ENCODE measurements around the gene HDAC9. TPM values are rescaled to one million over a fixed set of nuclear protein-coding genes. Genes with fewer than 3 reads are reported as not detected.

The HDAC9 gene
- total RNA-seq, 4 donors from 2014 or later: 19.6 to 48.3 (median 28.4) TPM

DNA sequence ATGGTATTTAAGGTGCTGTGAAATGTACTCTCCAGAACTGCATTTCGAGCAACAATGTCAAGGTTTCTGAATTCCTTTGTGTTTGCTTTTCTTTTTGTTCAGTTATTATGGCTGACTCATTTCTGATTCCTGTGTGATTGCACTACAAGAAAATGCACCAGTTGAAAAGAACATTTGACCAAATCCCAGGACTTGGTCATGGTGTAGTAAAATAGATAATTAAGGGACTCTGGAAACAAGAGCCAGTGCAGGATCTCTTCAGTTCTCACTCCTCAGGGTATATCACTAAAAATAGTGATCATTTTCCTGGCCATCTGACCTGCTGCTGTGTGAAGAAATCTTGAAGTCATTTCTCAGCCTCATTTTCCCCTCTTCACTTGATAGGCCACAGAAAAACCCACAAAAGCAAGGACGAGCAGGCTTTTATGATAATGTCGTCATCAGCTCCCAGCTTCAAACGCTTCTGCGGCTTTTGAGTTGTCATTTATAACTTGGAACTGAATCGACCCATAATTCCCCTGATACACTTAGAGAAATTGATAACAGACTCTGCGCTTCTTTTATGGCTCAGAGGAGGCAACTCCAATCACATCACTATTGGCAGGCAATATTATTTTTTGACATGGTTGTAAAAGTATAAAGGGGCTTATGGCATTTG is 274.7 kb downstream of the HDAC9 start:
- TF ChIP-seq CTCF (IDR thresholded peaks at IDR 0.05; ENCODE audit: low read depth): no peak

- TF ChIP-seq CTCF (IDR thresholded peaks at IDR 0.05; ENCODE audit: low read depth): no peak
These were observed 275.3 kb downstream of the HDAC9 start for GRCh38 chr7:18770822-18771221.

DNA sequence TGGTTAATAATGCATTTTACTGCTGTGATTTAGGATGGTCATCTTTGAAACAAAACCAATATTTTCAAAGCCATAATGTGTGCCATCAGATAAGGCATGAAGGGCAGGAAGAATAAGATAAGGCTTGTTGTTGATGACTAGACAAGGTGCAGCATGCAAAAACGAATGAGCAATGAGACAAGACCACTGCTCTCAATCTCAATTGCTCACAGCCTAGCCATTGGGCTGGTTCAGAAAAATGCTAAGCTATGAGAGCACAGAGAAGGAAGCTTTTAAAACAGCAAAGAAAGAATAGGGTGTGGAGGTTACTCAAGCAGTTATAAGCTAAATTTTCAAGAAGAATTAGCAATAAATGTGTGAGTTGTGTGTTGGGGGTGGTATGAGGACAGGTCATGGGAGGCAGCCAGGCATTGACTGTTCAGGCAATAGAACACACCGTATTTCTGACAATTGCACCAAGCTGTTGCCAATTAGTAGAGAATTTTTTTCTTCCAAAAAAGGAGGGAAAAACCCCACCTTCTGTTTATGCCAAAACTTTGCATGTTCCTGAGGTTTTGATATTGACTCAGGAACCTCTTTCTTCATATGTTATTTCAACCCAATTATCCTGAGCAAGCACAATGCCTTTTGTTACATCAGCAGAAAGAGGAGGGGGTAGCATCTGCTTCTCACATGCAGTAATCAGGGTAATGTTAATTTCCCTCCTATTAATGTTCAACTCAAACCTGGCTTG is 276.5 kb downstream of the HDAC9 start:
- no peak for TF ChIP-seq CTCF (IDR thresholded peaks at IDR 0.05; ENCODE audit: low read depth)

DNA sequence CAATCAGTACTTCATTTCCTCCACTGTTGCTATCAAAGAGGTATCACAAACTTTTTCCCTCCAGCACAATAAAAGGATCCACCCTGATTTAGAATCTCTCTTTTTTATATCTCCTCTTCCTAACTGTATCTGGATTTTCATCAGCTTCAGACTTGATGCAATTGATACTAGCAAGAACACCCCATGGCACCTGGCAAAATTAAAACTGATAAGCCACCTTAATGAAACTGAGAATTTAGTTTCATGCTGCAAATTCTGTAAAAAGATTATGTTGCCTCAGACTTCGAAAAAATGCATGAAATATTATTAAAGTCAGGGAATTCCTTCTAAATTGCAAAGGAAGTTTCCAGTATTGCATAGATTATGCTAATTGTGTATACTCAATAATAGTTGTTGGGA is 277.0 kb downstream of the HDAC9 start:
- no peak for TF ChIP-seq CTCF (IDR thresholded peaks at IDR 0.05; ENCODE audit: low read depth)

GRCh38 chr7:18777314-18777713 is 281.8 kb downstream of the HDAC9 start:
- TF ChIP-seq CTCF (IDR thresholded peaks at IDR 0.05; ENCODE audit: low read depth): no peak

DNA sequence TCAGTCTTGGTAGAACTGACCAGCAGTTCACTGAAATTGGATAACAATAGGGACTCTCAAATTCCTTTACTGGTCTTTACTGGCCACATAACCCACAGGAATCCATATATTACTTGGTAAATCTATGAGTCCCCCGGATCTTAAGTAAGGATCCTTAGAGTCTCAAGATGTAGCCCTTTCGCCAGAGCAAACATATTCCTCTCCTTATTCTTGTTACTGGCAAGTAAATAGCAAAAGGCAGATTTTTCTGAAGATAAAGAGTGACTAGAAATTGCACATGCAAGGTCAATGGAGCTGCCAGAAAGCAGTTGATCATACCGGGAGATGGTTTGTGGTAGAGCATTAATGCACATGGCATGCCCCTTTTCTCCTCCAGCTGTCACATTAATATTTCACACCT is 283.0 kb downstream of the HDAC9 start:
- no peak for TF ChIP-seq CTCF (IDR thresholded peaks at IDR 0.05; ENCODE audit: low read depth)

GRCh38 chr7:18780266-18780665 is 284.7 kb downstream of the HDAC9 start:
- no peak for TF ChIP-seq CTCF (IDR thresholded peaks at IDR 0.05; ENCODE audit: low read depth)
